Measurements from ENCODE around the gene SCGB2B2.

SCGB2B2 gene

GRCh38 chr19:34677386-34678084 is 576 bp upstream of the SCGB2B2 start, which contains the start of gene ZNF302 (continued):
- 0 out of 2 replicates have a peak, but pooled peaks have one; percentile 31 for TF ChIP-seq ZNF302 (tag by site-specific recombination; IDR thresholded peaks at IDR 0.05; ENCODE audit: low read depth)
- TF ChIP-seq ZNF362 (tag by site-specific recombination; IDR thresholded peaks at IDR 0.05) = 0 out of 2 replicates have a peak, but pooled peaks have one; percentile 26
- TF ChIP-seq ZNF501 (tag by site-specific recombination; IDR thresholded peaks at IDR 0.05) = peak; percentile 74
- 0 out of 2 replicates have a peak, but pooled peaks have one; percentile 8 for TF ChIP-seq ZNF837 (tag by site-specific recombination; IDR thresholded peaks at IDR 0.05)
- peak; percentile 81; the same call in 1 of the 2 replicates for TF ChIP-seq PRDM2 (tag by site-specific recombination; IDR thresholded peaks at IDR 0.05; ENCODE audit: borderline replicate concordance)
- no peak for TF ChIP-seq ZNF423 (tag by site-specific recombination; IDR thresholded peaks at IDR 0.05)
- 0 out of 2 replicates have a peak, but pooled peaks have one; percentile 3 for TF ChIP-seq ZNF585B (tag by site-specific recombination; IDR thresholded peaks at IDR 0.05)
- peak; percentile 51; the same call in 1 of the 2 replicates for TF ChIP-seq ZNF140 (tag by site-specific recombination; IDR thresholded peaks at IDR 0.05)
- TF ChIP-seq ZSCAN4 (tag by site-specific recombination; IDR thresholded peaks at IDR 0.05) = no peak
- no peak for TF ChIP-seq ZNF777 (tag by site-specific recombination; IDR thresholded peaks at IDR 0.05; ENCODE audit: borderline replicate concordance)
- TF ChIP-seq ZNF518A (tag by site-specific recombination; conservative IDR thresholded peaks at IDR 0.05; ENCODE audit: low read depth) = peak; percentile 92; the same call in 1 of the 2 replicates
- peak; percentile 13; the same call in 1 of the 2 replicates for TF ChIP-seq ZNF639 (tag by site-specific recombination; IDR thresholded peaks at IDR 0.05)
- peak; percentile 99 for TF ChIP-seq ZNF76 (tag by site-specific recombination; IDR thresholded peaks at IDR 0.05; ENCODE audit: borderline replicate concordance, low read depth)
- TF ChIP-seq ELK4 (IDR thresholded peaks at IDR 0.05; ENCODE audit: borderline replicate concordance, low read depth, low read length) = no peak
- 0 out of 2 replicates have a peak, but pooled peaks have one; percentile 57 for TF ChIP-seq ZNF174 (tag by site-specific recombination; IDR thresholded peaks at IDR 0.05)
- peak; percentile 74; the same call in 1 of the 2 replicates for TF ChIP-seq ZBTB17 (tag by site-specific recombination; IDR thresholded peaks at IDR 0.05)
- no peak for TF ChIP-seq PRDM6 (tag by site-specific recombination; IDR thresholded peaks at IDR 0.05)

Data from HEK293 (cell line).